HG03575 (cell line): ENCODE results near the gene SH3PXD2A.

ENCODE experiments used
- ATAC-seq: cut with Tn5 transposase; IDR thresholded peaks from one replicate; pipeline ENCODE4 v1.9.1; 2021; ENCODE audit not compliant: unreplicated experiment, insufficient number of reproducible peaks, low FRiP score; ENCODE audit errors: extremely low read depth

SH3PXD2A gene

DNA sequence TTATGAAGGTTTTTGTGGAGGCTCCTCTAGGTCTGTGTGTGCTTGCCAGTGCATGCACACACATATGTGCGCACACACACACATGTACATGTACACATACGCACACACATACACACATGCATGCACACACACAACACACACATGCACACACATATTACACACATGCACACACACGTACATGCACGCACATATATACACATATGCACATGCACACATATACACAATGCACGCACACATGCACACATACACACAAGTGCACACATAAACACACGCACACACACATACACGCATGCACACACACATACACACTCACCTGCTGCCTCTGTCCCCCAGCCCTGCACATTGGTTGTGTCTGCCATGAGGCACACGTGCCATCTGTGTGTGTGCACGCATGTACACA, 295.6 kb downstream of the SH3PXD2A start:
- no peak for ATAC-seq

DNA sequence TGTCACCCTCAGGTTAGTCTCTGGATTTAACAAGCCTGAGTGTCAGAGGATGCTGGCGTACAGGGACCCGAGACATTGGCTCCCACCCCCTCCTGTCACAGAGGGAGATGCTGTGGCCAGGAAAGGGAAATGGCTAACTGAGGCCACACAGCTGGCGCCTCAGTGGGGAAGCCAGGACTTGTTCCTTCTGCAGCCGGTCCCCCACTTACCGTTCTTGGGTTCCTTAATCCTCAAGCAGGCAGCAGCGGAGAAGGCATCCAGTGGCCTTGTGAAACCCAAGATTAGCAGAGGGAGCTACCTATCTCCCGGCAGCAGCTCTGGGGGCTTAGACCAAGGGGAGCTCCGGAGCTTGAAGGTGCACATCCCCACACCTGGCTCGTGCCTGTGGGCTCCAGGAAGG, 296.5 kb downstream of the SH3PXD2A start:
- no peak for ATAC-seq

- no peak for ATAC-seq
Observed at GRCh38 chr10:103557455-103557854, 297.9 kb downstream of the SH3PXD2A start.

- no peak for ATAC-seq
Observed at GRCh38 chr10:103556383-103557007, 298.9 kb downstream of the SH3PXD2A start.

- ATAC-seq = no peak
Observed at GRCh38 chr10:103555712-103556111, 299.7 kb downstream of the SH3PXD2A start.

GRCh38 chr10:103555325-103555649, 300.1 kb downstream of the SH3PXD2A start:
- ATAC-seq = no peak

- no peak for ATAC-seq
Observed at GRCh38 chr10:103554488-103555324, 300.7 kb downstream of the SH3PXD2A start.

DNA sequence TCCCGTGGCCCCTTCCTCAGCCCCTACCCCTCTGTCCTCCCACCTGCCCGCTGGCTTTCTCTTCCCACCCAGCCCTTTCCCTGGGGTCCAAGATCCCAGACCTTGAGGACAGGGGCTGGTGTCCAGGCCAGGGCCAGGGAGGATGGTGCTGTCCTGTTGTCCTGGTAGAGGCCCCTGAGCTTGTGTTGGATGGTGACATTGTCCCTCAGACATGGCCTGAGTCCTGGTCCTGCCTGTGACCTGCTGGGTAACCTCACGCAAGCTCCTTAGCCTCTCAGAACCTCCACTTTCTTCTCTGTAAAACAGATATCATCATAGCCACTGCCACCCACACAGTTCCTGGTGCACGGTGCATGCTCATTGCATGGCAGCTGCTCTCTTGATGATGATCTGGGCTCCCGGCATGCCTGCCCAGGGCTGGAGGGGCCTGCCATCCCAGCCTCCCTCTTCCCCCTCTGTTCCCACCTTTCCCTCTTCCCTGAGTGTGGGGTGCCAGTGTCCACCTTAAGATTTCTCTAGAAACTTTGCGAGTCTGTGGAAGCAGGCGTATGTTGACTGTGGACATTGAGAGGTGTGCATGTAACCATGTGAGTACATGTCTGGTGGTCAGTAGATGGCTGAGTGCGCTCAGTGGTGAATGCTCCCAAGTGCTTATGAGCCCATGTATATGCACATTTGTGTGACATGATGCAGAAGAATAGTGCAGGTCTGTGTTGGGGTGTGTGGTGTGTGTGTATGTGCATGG, 301.5 kb downstream of the SH3PXD2A start:
- no peak for ATAC-seq

- ATAC-seq = no peak
Observed at GRCh38 chr10:103552856-103553742, 302.3 kb downstream of the SH3PXD2A start.

DNA sequence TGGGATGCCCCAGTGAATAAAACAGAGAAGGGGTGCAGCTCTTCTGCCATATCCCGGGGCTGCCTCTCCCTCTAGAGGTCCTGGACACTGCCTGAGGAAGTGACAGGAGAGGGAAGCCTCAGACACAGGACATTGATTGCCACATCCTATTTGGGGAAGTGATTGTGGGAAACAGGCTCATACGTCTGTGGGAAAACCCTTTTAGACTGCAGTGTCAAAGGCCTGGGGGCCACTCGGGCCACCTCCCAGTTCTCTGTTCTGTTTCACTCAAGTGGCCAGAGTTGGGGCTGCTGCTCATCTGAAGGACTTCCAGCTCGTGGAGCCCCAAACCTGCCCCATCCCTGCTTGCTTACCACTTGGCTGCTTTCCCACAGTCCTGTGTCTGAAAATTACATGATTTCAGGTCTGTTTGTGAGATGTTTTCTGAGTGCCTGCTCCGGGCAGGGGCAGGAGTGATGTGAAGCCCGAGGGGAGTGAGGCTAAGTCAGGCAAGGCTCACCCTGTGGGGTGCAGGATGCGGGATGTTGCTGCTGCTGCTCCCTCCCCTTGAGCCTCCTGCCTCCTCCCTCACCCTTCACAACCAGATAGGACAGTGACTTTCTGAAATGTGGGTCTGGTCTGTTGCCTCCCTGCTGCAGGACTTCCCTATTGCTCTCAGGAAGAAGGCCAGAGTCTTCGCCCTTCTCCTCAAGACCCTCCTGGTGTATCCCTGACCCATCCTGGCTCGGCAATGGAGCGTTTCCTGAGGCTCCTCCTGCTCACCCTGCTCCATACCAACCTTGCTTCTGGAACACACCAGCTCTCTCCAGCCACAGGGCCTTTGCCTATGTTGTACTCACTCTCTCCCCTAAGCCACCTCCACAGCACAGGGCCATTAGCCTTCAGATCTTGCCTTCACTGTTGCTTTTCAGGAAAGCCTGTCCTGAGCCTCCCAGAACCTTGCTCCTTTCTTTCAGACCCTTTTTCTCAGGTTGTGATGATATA, 303.5 kb downstream of the SH3PXD2A start:
- ATAC-seq = no peak

- ATAC-seq = no peak
Observed at GRCh38 chr10:103550229-103550628, 305.1 kb downstream of the SH3PXD2A start.

DNA sequence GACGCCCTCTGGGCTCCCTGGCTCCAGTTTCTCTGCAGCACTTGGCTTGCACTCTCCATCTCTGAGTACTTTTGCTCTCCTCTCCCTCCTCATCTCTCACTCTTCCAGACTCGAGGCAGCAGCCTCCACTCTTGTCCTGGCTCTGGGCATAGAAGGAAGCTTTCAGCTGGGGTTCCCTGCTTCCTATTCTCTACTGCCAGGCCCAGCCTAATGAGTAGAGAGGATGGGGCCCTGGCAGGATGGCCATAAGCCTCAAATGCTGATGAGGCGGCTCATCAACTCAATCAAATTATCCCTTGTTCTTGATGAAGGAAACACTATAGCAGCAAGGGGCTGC, 306.1 kb downstream of the SH3PXD2A start:
- ATAC-seq = no peak

- no peak for ATAC-seq
Observed at GRCh38 chr10:103548581-103549348, 306.6 kb downstream of the SH3PXD2A start.

- ATAC-seq = no peak
Observed at GRCh38 chr10:103548006-103548405, 307.4 kb downstream of the SH3PXD2A start.

DNA sequence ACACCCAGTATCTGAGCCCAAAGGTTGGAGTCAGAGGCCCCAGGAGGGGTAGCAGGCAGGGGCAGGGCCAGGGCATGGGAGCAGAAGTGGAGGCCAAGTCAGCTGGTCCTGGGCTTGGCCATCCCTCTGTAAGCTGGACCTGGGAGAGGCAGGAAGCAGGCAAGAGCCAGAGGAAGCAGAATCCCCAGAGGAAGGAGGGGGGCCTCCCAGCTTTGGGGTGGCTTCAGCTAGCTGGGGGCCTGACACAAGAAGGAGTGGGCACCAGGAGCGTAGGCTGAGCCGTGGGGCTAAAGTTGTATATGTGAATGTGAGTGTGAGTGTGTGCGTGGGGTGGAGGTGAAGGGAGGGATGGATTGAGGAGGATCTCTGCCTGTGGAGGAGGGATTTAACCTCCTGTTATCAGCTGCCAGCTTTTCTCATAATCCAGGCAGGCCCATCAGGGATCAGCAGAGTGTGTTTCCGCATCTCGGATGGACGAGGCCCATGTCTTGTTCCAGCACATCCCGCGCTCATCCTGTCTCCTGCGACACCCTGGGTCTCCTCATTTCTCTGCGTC, 307.9 kb downstream of the SH3PXD2A start:
- ATAC-seq = no peak

DNA sequence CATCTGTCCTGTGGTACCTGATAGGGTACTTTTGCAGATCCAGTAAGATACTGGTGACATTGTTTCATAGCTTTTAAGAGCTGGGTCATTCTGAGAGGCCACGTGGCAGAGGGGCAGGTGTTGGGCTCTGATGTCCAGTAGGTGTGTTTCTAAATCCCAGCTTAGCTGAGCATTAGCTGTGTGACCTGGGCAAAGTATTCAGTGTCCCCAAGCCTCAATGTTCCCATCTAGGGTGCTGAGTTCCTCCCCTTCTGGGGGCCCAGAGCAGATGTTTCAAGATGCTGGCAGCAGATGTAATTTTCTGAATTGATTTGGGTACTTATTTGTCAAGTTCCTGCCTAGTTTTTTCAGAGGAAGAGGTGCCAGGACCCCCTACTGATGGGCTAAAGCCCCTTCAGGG, 309.0 kb downstream of the SH3PXD2A start:
- no peak for ATAC-seq

GRCh38 chr10:103545771-103546281, 309.6 kb downstream of the SH3PXD2A start:
- ATAC-seq = no peak
